H9 (cell line): Measurements from ENCODE around the gene MOXD1. TPM values are rescaled to one million over a fixed set of nuclear protein-coding genes. Genes with fewer than 3 reads are reported as not detected.

Source experiments
- DNase-seq: peaks from one replicate; pipeline ENCODE4 v3.0.0-alpha.2; 2017
- H2AFZ ChIP-seq: one replicate; pipeline ENCODE4 v1.6.1; 2013; ENCODE audit warnings: mild to moderate bottlenecking, low read length, control low read depth, moderate library complexity
- H2AK5ac ChIP-seq: 2 replicates; pipeline ENCODE4 v1.6.1; 2013; ENCODE audit warnings: low read length, control low read depth, mixed read lengths; ENCODE audit not compliant: insufficient read length
- H2BK120ac ChIP-seq: one replicate; pipeline ENCODE4 v1.6.1; 2013; ENCODE audit warnings: low read depth, mild to moderate bottlenecking, low read length, control low read depth, inconsistent platforms; ENCODE audit not compliant: poor library complexity, severe bottlenecking
- H2BK12ac ChIP-seq: 2 replicates; pipeline ENCODE4 v1.6.1; 2013; ENCODE audit warnings: low read length, control low read depth, mixed read lengths, low read depth; ENCODE audit not compliant: insufficient read length
- H2BK15ac ChIP-seq: 2 replicates; pipeline ENCODE4 v1.6.1; 2013; ENCODE audit warnings: low read depth, low read length, control low read depth
- H2BK20ac ChIP-seq: one replicate; pipeline ENCODE4 v1.6.1; 2013; ENCODE audit warnings: low read depth, mild to moderate bottlenecking, low read length, control low read depth, inconsistent platforms; ENCODE audit not compliant: poor library complexity, severe bottlenecking
- H2BK5ac ChIP-seq: 2 replicates; pipeline ENCODE4 v1.6.1; 2013; ENCODE audit warnings: low read length, control low read depth, mixed read lengths; ENCODE audit not compliant: insufficient read length
- H3K14ac ChIP-seq: 2 replicates; pipeline ENCODE4 v1.6.1; 2013; ENCODE audit warnings: low read length, control low read depth; ENCODE audit not compliant: insufficient read depth
- H3K18ac ChIP-seq: 2 replicates; pipeline ENCODE4 v1.6.1; 2013; ENCODE audit warnings: low read depth, mild to moderate bottlenecking, mixed read lengths, low read length, control low read depth; ENCODE audit not compliant: insufficient read length
- H3K23ac ChIP-seq: 2 replicates; pipeline ENCODE4 v1.6.1; 2013; ENCODE audit warnings: low read length, control low read depth, mixed read lengths, low read depth; ENCODE audit not compliant: insufficient read length
- H3K23me2 ChIP-seq: 2 replicates; pipeline ENCODE4 v1.6.1; 2013; ENCODE audit warnings: low read depth, mild to moderate bottlenecking, mixed read lengths, low read length, control low read depth; ENCODE audit not compliant: insufficient read length, poor library complexity, severe bottlenecking
- H3K27ac ChIP-seq: 2 replicates; pipeline ENCODE4 v1.5.1; 2013; ENCODE audit warnings: low read length, control low read depth, mixed read lengths, low read depth; ENCODE audit not compliant: insufficient read length
- H3K27me3 ChIP-seq: 2 replicates; pipeline ENCODE4 v1.6.1; 2013; ENCODE audit warnings: low read length, control low read depth, inconsistent platforms; ENCODE audit not compliant: insufficient read depth
- H3K4ac ChIP-seq: 2 replicates; pipeline ENCODE4 v1.6.1; 2013; ENCODE audit warnings: low read depth, mild to moderate bottlenecking, control low read depth, inconsistent platforms, low read length, moderate library complexity
- H3K4me1 ChIP-seq: 2 replicates; pipeline ENCODE4 v1.6.1; 2013; ENCODE audit warnings: low read length, control low read depth, inconsistent platforms; ENCODE audit not compliant: insufficient read depth
- H3K4me2 ChIP-seq: 2 replicates; pipeline ENCODE4 v1.6.1; 2013; ENCODE audit warnings: low read length, control low read depth, mixed read lengths; ENCODE audit not compliant: insufficient read length, insufficient read depth
- H3K56ac ChIP-seq: 2 replicates; pipeline ENCODE4 v1.6.1; 2013; ENCODE audit warnings: low read depth, mild to moderate bottlenecking, mixed read lengths, low read length, control low read depth; ENCODE audit not compliant: insufficient read length
- H3K79me1 ChIP-seq: 2 replicates; pipeline ENCODE4 v1.6.1; 2013; ENCODE audit warnings: low read depth, mild to moderate bottlenecking, moderate library complexity, low read length, control low read depth, inconsistent platforms; ENCODE audit not compliant: insufficient read depth, poor library complexity, severe bottlenecking
- H3K79me2 ChIP-seq: 2 replicates; pipeline ENCODE4 v1.6.1; 2013; ENCODE audit warnings: low read length, control low read depth, inconsistent platforms; ENCODE audit not compliant: insufficient read depth
- H3K9ac ChIP-seq: 2 replicates; pipeline ENCODE4 v1.6.1; 2013; ENCODE audit warnings: low read length, control low read depth, mixed read lengths; ENCODE audit not compliant: insufficient read length; ENCODE audit errors: extremely low read depth
- H3K9me3 ChIP-seq: one replicate; pipeline ENCODE4 v1.6.1; 2013; ENCODE audit warnings: low read depth, low read length, inconsistent platforms; ENCODE audit not compliant: control insufficient read depth
- H3T11ph ChIP-seq: one replicate; pipeline ENCODE4 v1.6.1; 2013; ENCODE audit warnings: mild to moderate bottlenecking, low read length, control low read depth, inconsistent platforms
- H4K20me1 ChIP-seq: one replicate; pipeline ENCODE4 v1.6.1; 2013; ENCODE audit not compliant: control insufficient read depth, insufficient read length, insufficient read depth
- H4K5ac ChIP-seq: 2 replicates; pipeline ENCODE4 v1.6.1; 2013; ENCODE audit warnings: low read depth, mild to moderate bottlenecking, mixed read lengths, low read length, control low read depth; ENCODE audit not compliant: insufficient read length
- H4K8ac ChIP-seq: replicated peaks from 2 replicates; pipeline ENCODE4 v1.6.1; 2013; ENCODE audit warnings: low read length, control low read depth, mixed read lengths, low read depth; ENCODE audit not compliant: insufficient read length
- H4K91ac ChIP-seq: 2 replicates; pipeline ENCODE4 v1.6.1; 2013; ENCODE audit warnings: low read depth, mild to moderate bottlenecking, moderate library complexity, mixed read lengths, low read length, control low read depth; ENCODE audit not compliant: insufficient read length
- H3K27ac Mint-ChIP-seq, 3 experiments: 2 replicates in 2 of 3; 3 replicates in 1 of 3; pipeline ENCODE4 v1.8.0; 2020 to 2021; ENCODE audit warnings: mixed read lengths in 3 of 3, mild to moderate bottlenecking in 1 of 3, moderate library complexity in 1 of 3
- H3K27me3 Mint-ChIP-seq: 2 replicates; pipeline ENCODE4 v1.8.0; 2021; ENCODE audit warnings: low read depth, mild to moderate bottlenecking, moderate library complexity, mixed read lengths
- H3K36me3 Mint-ChIP-seq, 3 experiments: 2 replicates in 2 of 3; 3 replicates in 1 of 3; pipeline ENCODE4 v1.8.0; 2020 to 2021; ENCODE audit warnings: low read depth in 3 of 3, mixed read lengths in 3 of 3; ENCODE audit not compliant: insufficient read depth in 1 of 3
- H3K4me1 Mint-ChIP-seq, 2 experiments: 2 replicates each; pipeline ENCODE4 v1.8.0; 2020; ENCODE audit warnings: mixed read lengths in 2 of 2
- H3K4me3 Mint-ChIP-seq, 2 experiments: 2 replicates in 1 of 2; 3 replicates in 1 of 2; pipeline ENCODE4 v1.8.0; 2020 to 2021; ENCODE audit warnings: mild to moderate bottlenecking in 2 of 2, mixed read lengths in 2 of 2, moderate library complexity in 1 of 2
- H3K9me3 Mint-ChIP-seq, 2 experiments: 2 replicates in 1 of 2; 3 replicates in 1 of 2; pipeline ENCODE4 v1.8.0; 2020; ENCODE audit warnings: mild to moderate bottlenecking in 2 of 2, mixed read lengths in 2 of 2, moderate library complexity in 1 of 2
- WGBS: extraction: QIAGEN DNeasy Blood & Tissue Kit; methylation state at CpG from one replicate; pipeline ENCODE4 v1.1.7; 2013; ENCODE audit warnings: missing lambda C conversion rate, low lambda C conversion rate, mixed read lengths; ENCODE audit not compliant: insufficient read length; ENCODE audit errors: extremely low coverage; 5-methylcytosine and 5-hydroxymethylcytosine counted together
- total RNA-seq: library from RNA; stranded (reverse); gene quantifications from 2 replicates; pipeline ENCODE4 v1.2.1, GENCODE V29; 2021
- TF ChIP-seq, protein P1 (sequence below): fragments of 200-600 bp; sonication (generic); conservative IDR thresholded peaks from 3 replicates; pipeline ENCODE4 v1.8.0; 2021; ENCODE audit warnings: antibody characterized with exemption, mild to moderate bottlenecking

Gene MOXD1
- total RNA-seq, 1 experiment from 2014 or later = 2.3 TPM

DNA sequence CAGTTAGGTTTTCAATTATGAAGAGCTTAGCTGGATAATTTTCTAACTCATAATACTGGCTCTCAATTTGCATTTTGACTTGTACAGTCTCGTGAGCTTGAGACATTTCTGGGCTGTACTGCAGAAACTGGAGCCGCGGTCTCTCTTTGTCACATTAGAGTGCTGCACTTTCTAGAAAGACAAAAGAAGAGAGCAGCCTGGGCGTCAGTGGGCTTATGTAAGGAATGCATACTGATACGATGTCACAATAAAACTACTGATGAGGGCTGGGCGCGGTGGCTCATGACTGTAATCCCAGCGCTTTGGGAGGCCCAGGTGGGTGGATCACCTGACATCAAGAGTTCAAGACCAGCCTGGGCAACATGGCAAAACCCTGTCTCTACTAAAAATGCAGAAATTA lies 120.8 kb downstream of the MOXD1 start:
- Histone ChIP-seq H2BK120ac (no peak overlapping the region), H2BK12ac (no peak overlapping the region), H3K27ac (no peak overlapping the region), H3K23ac (no peak overlapping the region), H3K4me2 (no peak overlapping the region), H2BK20ac (no peak overlapping the region), H3K27me3 (no peaks in the 10 kb centered on the region), H3K56ac (no peak overlapping the region), H2BK15ac (no peak overlapping the region), H3K18ac (no peak overlapping the region), H3K23me2 (no peaks in the 10 kb centered on the region), H3T11ph (no peak overlapping the region), H4K20me1 (no peaks in the 10 kb centered on the region), H3K4ac (no peak overlapping the region), H2BK5ac (no peak overlapping the region), H3K79me2 (no peaks in the 10 kb centered on the region), H4K5ac (no peak overlapping the region), H3K4me1 (no peaks in the 10 kb centered on the region), H3K14ac (no peak overlapping the region), H3K9ac (no peak overlapping the region), H4K91ac (no peak overlapping the region), H4K8ac (no peak overlapping the region), H3K79me1 (no peaks in the 10 kb centered on the region), H2AFZ (no peak overlapping the region), H3K9me3 (no peaks in the 10 kb centered on the region), H2AK5ac (no peak overlapping the region)
- Mint-ChIP-seq H3K27me3 (no peaks in the 10 kb centered on the region; the same call in 1 of the 2 replicates), H3K36me3 (no peaks in the 10 kb centered on the region), H3K9me3 (no peaks in the 10 kb centered on the region), H3K27ac (no peak overlapping the region), H3K4me1 (peaks cover 0 to 2% of the 10 kb centered on the region in 2 experiments; a peak in 1 of 4 replicates), H3K4me3 (no peak overlapping the region)
- WGBS = no CpG with 5 or more reads among the region's 8 CpGs
- TF ChIP-seq, protein P1, sequence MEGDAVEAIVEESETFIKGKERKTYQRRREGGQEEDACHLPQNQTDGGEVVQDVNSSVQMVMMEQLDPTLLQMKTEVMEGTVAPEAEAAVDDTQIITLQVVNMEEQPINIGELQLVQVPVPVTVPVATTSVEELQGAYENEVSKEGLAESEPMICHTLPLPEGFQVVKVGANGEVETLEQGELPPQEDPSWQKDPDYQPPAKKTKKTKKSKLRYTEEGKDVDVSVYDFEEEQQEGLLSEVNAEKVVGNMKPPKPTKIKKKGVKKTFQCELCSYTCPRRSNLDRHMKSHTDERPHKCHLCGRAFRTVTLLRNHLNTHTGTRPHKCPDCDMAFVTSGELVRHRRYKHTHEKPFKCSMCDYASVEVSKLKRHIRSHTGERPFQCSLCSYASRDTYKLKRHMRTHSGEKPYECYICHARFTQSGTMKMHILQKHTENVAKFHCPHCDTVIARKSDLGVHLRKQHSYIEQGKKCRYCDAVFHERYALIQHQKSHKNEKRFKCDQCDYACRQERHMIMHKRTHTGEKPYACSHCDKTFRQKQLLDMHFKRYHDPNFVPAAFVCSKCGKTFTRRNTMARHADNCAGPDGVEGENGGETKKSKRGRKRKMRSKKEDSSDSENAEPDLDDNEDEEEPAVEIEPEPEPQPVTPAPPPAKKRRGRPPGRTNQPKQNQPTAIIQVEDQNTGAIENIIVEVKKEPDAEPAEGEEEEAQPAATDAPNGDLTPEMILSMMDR = no peak
- no peak for DNase-seq
